H9 (cell line): ENCODE results near the gene CENPM. TPM values are rescaled to one million over a fixed set of nuclear protein-coding genes. Genes with fewer than 3 reads are reported as not detected.

Experiments used
- DNase-seq: peaks from one replicate; pipeline ENCODE4 v3.0.0-alpha.2; 2017
- H2AFZ ChIP-seq: one replicate; pipeline ENCODE4 v1.6.1; 2013; ENCODE audit warnings: mild to moderate bottlenecking, low read length, control low read depth, moderate library complexity
- H2AK5ac ChIP-seq: 2 replicates; pipeline ENCODE4 v1.6.1; 2013; ENCODE audit warnings: low read length, control low read depth, mixed read lengths; ENCODE audit not compliant: insufficient read length
- H2BK120ac ChIP-seq: one replicate; pipeline ENCODE4 v1.6.1; 2013; ENCODE audit warnings: low read depth, mild to moderate bottlenecking, low read length, control low read depth, inconsistent platforms; ENCODE audit not compliant: poor library complexity, severe bottlenecking
- H2BK12ac ChIP-seq: 2 replicates; pipeline ENCODE4 v1.6.1; 2013; ENCODE audit warnings: low read length, control low read depth, mixed read lengths, low read depth; ENCODE audit not compliant: insufficient read length
- H2BK15ac ChIP-seq: 2 replicates; pipeline ENCODE4 v1.6.1; 2013; ENCODE audit warnings: low read depth, low read length, control low read depth
- H2BK20ac ChIP-seq: one replicate; pipeline ENCODE4 v1.6.1; 2013; ENCODE audit warnings: low read depth, mild to moderate bottlenecking, low read length, control low read depth, inconsistent platforms; ENCODE audit not compliant: poor library complexity, severe bottlenecking
- H2BK5ac ChIP-seq: 2 replicates; pipeline ENCODE4 v1.6.1; 2013; ENCODE audit warnings: low read length, control low read depth, mixed read lengths; ENCODE audit not compliant: insufficient read length
- H3K14ac ChIP-seq: 2 replicates; pipeline ENCODE4 v1.6.1; 2013; ENCODE audit warnings: low read length, control low read depth; ENCODE audit not compliant: insufficient read depth
- H3K18ac ChIP-seq: 2 replicates; pipeline ENCODE4 v1.6.1; 2013; ENCODE audit warnings: low read depth, mild to moderate bottlenecking, mixed read lengths, low read length, control low read depth; ENCODE audit not compliant: insufficient read length
- H3K23ac ChIP-seq: 2 replicates; pipeline ENCODE4 v1.6.1; 2013; ENCODE audit warnings: low read length, control low read depth, mixed read lengths, low read depth; ENCODE audit not compliant: insufficient read length
- H3K23me2 ChIP-seq: 2 replicates; pipeline ENCODE4 v1.6.1; 2013; ENCODE audit warnings: low read depth, mild to moderate bottlenecking, mixed read lengths, low read length, control low read depth; ENCODE audit not compliant: insufficient read length, poor library complexity, severe bottlenecking
- H3K27ac ChIP-seq: 2 replicates; pipeline ENCODE4 v1.5.1; 2013; ENCODE audit warnings: low read length, control low read depth, mixed read lengths, low read depth; ENCODE audit not compliant: insufficient read length
- H3K27me3 ChIP-seq: 2 replicates; pipeline ENCODE4 v1.6.1; 2013; ENCODE audit warnings: low read length, control low read depth, inconsistent platforms; ENCODE audit not compliant: insufficient read depth
- H3K4ac ChIP-seq: 2 replicates; pipeline ENCODE4 v1.6.1; 2013; ENCODE audit warnings: low read depth, mild to moderate bottlenecking, control low read depth, inconsistent platforms, low read length, moderate library complexity
- H3K4me1 ChIP-seq: 2 replicates; pipeline ENCODE4 v1.6.1; 2013; ENCODE audit warnings: low read length, control low read depth, inconsistent platforms; ENCODE audit not compliant: insufficient read depth
- H3K4me2 ChIP-seq: 2 replicates; pipeline ENCODE4 v1.6.1; 2013; ENCODE audit warnings: low read length, control low read depth, mixed read lengths; ENCODE audit not compliant: insufficient read length, insufficient read depth
- H3K56ac ChIP-seq: 2 replicates; pipeline ENCODE4 v1.6.1; 2013; ENCODE audit warnings: low read depth, mild to moderate bottlenecking, mixed read lengths, low read length, control low read depth; ENCODE audit not compliant: insufficient read length
- H3K79me1 ChIP-seq: 2 replicates; pipeline ENCODE4 v1.6.1; 2013; ENCODE audit warnings: low read depth, mild to moderate bottlenecking, moderate library complexity, low read length, control low read depth, inconsistent platforms; ENCODE audit not compliant: insufficient read depth, poor library complexity, severe bottlenecking
- H3K79me2 ChIP-seq: 2 replicates; pipeline ENCODE4 v1.6.1; 2013; ENCODE audit warnings: low read length, control low read depth, inconsistent platforms; ENCODE audit not compliant: insufficient read depth
- H3K9ac ChIP-seq: 2 replicates; pipeline ENCODE4 v1.6.1; 2013; ENCODE audit warnings: low read length, control low read depth, mixed read lengths; ENCODE audit not compliant: insufficient read length; ENCODE audit errors: extremely low read depth
- H3K9me3 ChIP-seq: one replicate; pipeline ENCODE4 v1.6.1; 2013; ENCODE audit warnings: low read depth, low read length, inconsistent platforms; ENCODE audit not compliant: control insufficient read depth
- H3T11ph ChIP-seq: one replicate; pipeline ENCODE4 v1.6.1; 2013; ENCODE audit warnings: mild to moderate bottlenecking, low read length, control low read depth, inconsistent platforms
- H4K20me1 ChIP-seq: one replicate; pipeline ENCODE4 v1.6.1; 2013; ENCODE audit not compliant: control insufficient read depth, insufficient read length, insufficient read depth
- H4K5ac ChIP-seq: 2 replicates; pipeline ENCODE4 v1.6.1; 2013; ENCODE audit warnings: low read depth, mild to moderate bottlenecking, mixed read lengths, low read length, control low read depth; ENCODE audit not compliant: insufficient read length
- H4K8ac ChIP-seq: replicated peaks from 2 replicates; pipeline ENCODE4 v1.6.1; 2013; ENCODE audit warnings: low read length, control low read depth, mixed read lengths, low read depth; ENCODE audit not compliant: insufficient read length
- H4K91ac ChIP-seq: 2 replicates; pipeline ENCODE4 v1.6.1; 2013; ENCODE audit warnings: low read depth, mild to moderate bottlenecking, moderate library complexity, mixed read lengths, low read length, control low read depth; ENCODE audit not compliant: insufficient read length
- H3K27ac Mint-ChIP-seq, 3 experiments: 2 replicates in 2 of 3; 3 replicates in 1 of 3; pipeline ENCODE4 v1.8.0; 2020 to 2021; ENCODE audit warnings: mixed read lengths in 3 of 3, mild to moderate bottlenecking in 1 of 3, moderate library complexity in 1 of 3
- H3K27me3 Mint-ChIP-seq: 2 replicates; pipeline ENCODE4 v1.8.0; 2021; ENCODE audit warnings: low read depth, mild to moderate bottlenecking, moderate library complexity, mixed read lengths
- H3K36me3 Mint-ChIP-seq, 3 experiments: 2 replicates in 2 of 3; 3 replicates in 1 of 3; pipeline ENCODE4 v1.8.0; 2020 to 2021; ENCODE audit warnings: low read depth in 3 of 3, mixed read lengths in 3 of 3; ENCODE audit not compliant: insufficient read depth in 1 of 3
- H3K4me1 Mint-ChIP-seq, 2 experiments: 2 replicates each; pipeline ENCODE4 v1.8.0; 2020; ENCODE audit warnings: mixed read lengths in 2 of 2
- H3K4me3 Mint-ChIP-seq, 2 experiments: 2 replicates in 1 of 2; 3 replicates in 1 of 2; pipeline ENCODE4 v1.8.0; 2020 to 2021; ENCODE audit warnings: mild to moderate bottlenecking in 2 of 2, mixed read lengths in 2 of 2, moderate library complexity in 1 of 2
- H3K9me3 Mint-ChIP-seq, 2 experiments: 2 replicates in 1 of 2; 3 replicates in 1 of 2; pipeline ENCODE4 v1.8.0; 2020; ENCODE audit warnings: mild to moderate bottlenecking in 2 of 2, mixed read lengths in 2 of 2, moderate library complexity in 1 of 2
- CTCF ChIP-seq: fragments of 200-600 bp; sonication (generic); conservative IDR thresholded peaks from 3 replicates; pipeline ENCODE4 v1.8.0; 2021; ENCODE audit warnings: antibody characterized with exemption, mild to moderate bottlenecking
- WGBS: extraction: QIAGEN DNeasy Blood & Tissue Kit; methylation state at CpG from one replicate; pipeline ENCODE4 v1.1.7; 2013; ENCODE audit warnings: missing lambda C conversion rate, low lambda C conversion rate, mixed read lengths; ENCODE audit not compliant: insufficient read length; ENCODE audit errors: extremely low coverage; 5-methylcytosine and 5-hydroxymethylcytosine counted together
- total RNA-seq: library from RNA; stranded (reverse); gene quantifications from 2 replicates; pipeline ENCODE4 v1.2.1, GENCODE V29; 2021

CENPM gene
- total RNA-seq, 1 experiment from 2014 or later, result 36.5 TPM

- 0 out of 7 replicates have a peak overlapping the region, but pooled peaks of 1 of the 3 experiments have one; percentile 70 for H3K27ac Mint-ChIP-seq
- no peak overlapping the region for H2BK120ac ChIP-seq
- H3K9me3 ChIP-seq, result no peaks in the 10 kb centered on the region
- H3K4me2 ChIP-seq, result no peak overlapping the region
- no peak overlapping the region for H2BK15ac ChIP-seq
- no peak overlapping the region for H4K5ac ChIP-seq
- H4K8ac ChIP-seq, result no peak overlapping the region
- DNase-seq, result no peak
- no peaks in the 10 kb centered on the region for H3K23me2 ChIP-seq
- no peaks in the 10 kb centered on the region for H3K27me3 ChIP-seq
- H3T11ph ChIP-seq, result no peak overlapping the region
- no peak overlapping the region for H3K23ac ChIP-seq
- no peak overlapping the region for H3K18ac ChIP-seq
- no peak overlapping the region for H3K14ac ChIP-seq
- WGBS, result no CpG with 5 or more reads among the region's 9 CpGs
- peaks cover 4 to 9% of the 10 kb centered on the region in 2 experiments; a peak in 2 of 4 replicates for H3K4me1 Mint-ChIP-seq
- H3K9ac ChIP-seq, result no peak overlapping the region
- no peak overlapping the region for H4K91ac ChIP-seq
- no peaks in the 10 kb centered on the region for H3K79me2 ChIP-seq
- H3K4me1 ChIP-seq, result no peaks in the 10 kb centered on the region
- H3K27ac ChIP-seq, result no peak overlapping the region
- no peak overlapping the region for H3K4ac ChIP-seq
- H2BK5ac ChIP-seq, result no peak overlapping the region
- no peak for TF ChIP-seq CTCF
- H2BK12ac ChIP-seq, result no peak overlapping the region
- no peaks in the 10 kb centered on the region for H3K79me1 ChIP-seq
- H2AK5ac ChIP-seq, result no peak overlapping the region
- no peak overlapping the region for H2AFZ ChIP-seq
- peaks cover 2% of the 10 kb centered on the region for H4K20me1 ChIP-seq
- H3K56ac ChIP-seq, result no peak overlapping the region
- H3K27me3 Mint-ChIP-seq, result peaks cover 6% of the 10 kb centered on the region
- H3K4me3 Mint-ChIP-seq, result no peak overlapping the region
- H3K9me3 Mint-ChIP-seq, result no peaks in the 10 kb centered on the region; a peak in 1 of 5 replicates
- no peak overlapping the region for H2BK20ac ChIP-seq
- H3K36me3 Mint-ChIP-seq, result peaks cover 21 to 38% (median 36%) of the 10 kb centered on the region in 3 experiments; a peak in 6 of 7 replicates
Observed at GRCh38 chr22:41935509-41935908, 11.4 kb downstream of the CENPM start.
